ELR (cell line): ENCODE measurements around the gene PTCRA.

Source experiments
- DNase-seq: peaks from one replicate; pipeline ENCODE4 v3.0.0-alpha.2; 2015; ENCODE audit warnings: low read depth

Gene PTCRA

DNA sequence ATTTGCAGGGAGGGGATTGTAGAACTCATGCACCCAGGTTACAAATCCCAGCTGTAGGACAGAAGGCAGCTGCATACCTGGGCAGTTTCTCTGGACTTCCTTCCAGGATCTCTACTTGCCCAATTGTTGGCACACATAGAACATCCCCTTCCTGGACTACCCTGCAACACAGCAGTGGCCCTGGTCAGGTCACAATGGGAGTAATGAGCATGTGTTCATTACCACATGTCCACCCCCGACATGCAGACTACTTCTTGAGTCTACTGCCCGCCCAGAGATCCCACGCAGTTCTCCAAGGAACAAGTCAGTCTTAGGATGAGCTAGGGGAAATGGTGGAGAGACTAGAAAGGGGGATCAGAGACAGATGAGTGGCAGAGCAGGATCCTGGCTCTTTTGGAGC lies 58.1 kb downstream of the PTCRA start:
- no peak for DNase-seq

GRCh38 chr6:42974919-42975505 lies 59.2 kb downstream of the PTCRA start:
- no peak for DNase-seq
